ENCODE measurements around the gene C12orf57. TPM values are rescaled to one million over a fixed set of nuclear protein-coding genes. Genes with fewer than 3 reads are reported as not detected.
A peak's percentile ranks its signal among the peaks of the same experiment; 100 is the strongest.

C12orf57 gene
- total and polyA plus RNA-seq, 2 of the 13 experiments (the other 11 are each of a cell fraction or from before 2014, with no cell fraction given): 84.0 to 287 TPM

- TF ChIP-seq, protein P1, sequence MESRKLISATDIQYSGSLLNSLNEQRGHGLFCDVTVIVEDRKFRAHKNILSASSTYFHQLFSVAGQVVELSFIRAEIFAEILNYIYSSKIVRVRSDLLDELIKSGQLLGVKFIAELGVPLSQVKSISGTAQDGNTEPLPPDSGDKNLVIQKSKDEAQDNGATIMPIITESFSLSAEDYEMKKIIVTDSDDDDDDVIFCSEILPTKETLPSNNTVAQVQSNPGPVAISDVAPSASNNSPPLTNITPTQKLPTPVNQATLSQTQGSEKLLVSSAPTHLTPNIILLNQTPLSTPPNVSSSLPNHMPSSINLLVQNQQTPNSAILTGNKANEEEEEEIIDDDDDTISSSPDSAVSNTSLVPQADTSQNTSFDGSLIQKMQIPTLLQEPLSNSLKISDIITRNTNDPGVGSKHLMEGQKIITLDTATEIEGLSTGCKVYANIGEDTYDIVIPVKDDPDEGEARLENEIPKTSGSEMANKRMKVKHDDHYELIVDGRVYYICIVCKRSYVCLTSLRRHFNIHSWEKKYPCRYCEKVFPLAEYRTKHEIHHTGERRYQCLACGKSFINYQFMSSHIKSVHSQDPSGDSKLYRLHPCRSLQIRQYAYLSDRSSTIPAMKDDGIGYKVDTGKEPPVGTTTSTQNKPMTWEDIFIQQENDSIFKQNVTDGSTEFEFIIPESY (CRISPR knock-in tag; IDR thresholded peaks at IDR 0.05): no peak
- TF ChIP-seq XRCC5 (optimal IDR thresholded peaks at IDR 0.05; ENCODE audit: low read length): peak; percentile 14
- TF ChIP-seq YEATS4 (CRISPR knock-in tag; IDR thresholded peaks at IDR 0.05; ENCODE audit: borderline replicate concordance): 0 out of 2 replicates have a peak, but pooled peaks have one; percentile 48
- TF ChIP-seq SOX5 (CRISPR knock-in tag; IDR thresholded peaks at IDR 0.05; ENCODE audit: borderline replicate concordance): no peak
- TF ChIP-seq ZC3H13 (CRISPR knock-in tag; IDR thresholded peaks at IDR 0.05): 0 out of 2 replicates have a peak, but pooled peaks have one; percentile 14
- TF ChIP-seq, protein P2, sequence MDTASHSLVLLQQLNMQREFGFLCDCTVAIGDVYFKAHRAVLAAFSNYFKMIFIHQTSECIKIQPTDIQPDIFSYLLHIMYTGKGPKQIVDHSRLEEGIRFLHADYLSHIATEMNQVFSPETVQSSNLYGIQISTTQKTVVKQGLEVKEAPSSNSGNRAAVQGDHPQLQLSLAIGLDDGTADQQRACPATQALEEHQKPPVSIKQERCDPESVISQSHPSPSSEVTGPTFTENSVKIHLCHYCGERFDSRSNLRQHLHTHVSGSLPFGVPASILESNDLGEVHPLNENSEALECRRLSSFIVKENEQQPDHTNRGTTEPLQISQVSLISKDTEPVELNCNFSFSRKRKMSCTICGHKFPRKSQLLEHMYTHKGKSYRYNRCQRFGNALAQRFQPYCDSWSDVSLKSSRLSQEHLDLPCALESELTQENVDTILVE (CRISPR knock-in tag; IDR thresholded peaks at IDR 0.05): peak; percentile 19; the same call in 1 of the 2 replicates
- TF ChIP-seq, protein P3, sequence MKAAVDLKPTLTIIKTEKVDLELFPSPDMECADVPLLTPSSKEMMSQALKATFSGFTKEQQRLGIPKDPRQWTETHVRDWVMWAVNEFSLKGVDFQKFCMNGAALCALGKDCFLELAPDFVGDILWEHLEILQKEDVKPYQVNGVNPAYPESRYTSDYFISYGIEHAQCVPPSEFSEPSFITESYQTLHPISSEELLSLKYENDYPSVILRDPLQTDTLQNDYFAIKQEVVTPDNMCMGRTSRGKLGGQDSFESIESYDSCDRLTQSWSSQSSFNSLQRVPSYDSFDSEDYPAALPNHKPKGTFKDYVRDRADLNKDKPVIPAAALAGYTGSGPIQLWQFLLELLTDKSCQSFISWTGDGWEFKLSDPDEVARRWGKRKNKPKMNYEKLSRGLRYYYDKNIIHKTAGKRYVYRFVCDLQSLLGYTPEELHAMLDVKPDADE (CRISPR knock-in tag; IDR thresholded peaks at IDR 0.05): peak; percentile 54; the same call in 1 of the 2 replicates
- peak; percentile 62 for TF ChIP-seq ASH2L (IDR thresholded peaks at IDR 0.05; ENCODE audit: insufficient read length, low read depth, low read length)
- TF ChIP-seq REST (IDR thresholded peaks at IDR 0.05; ENCODE audit: borderline replicate concordance in 1 of 2, low read depth in 1 of 2, low read length in 2 of 2): no peak
- TF ChIP-seq ZSCAN25 (CRISPR knock-in tag; IDR thresholded peaks at IDR 0.05): peak; percentile 92
- TF ChIP-seq ZNF629 (CRISPR knock-in tag; conservative IDR thresholded peaks at IDR 0.05): no peak
- TF ChIP-seq ZFX (CRISPR knock-in tag; IDR thresholded peaks at IDR 0.05; ENCODE audit: low read depth): peak; percentile 61; the same call in 1 of the 2 replicates
- TF ChIP-seq ISL2 (CRISPR knock-in tag; IDR thresholded peaks at IDR 0.05): peak; percentile 33; the same call in 1 of the 2 replicates
- TF ChIP-seq GABPB1 (CRISPR knock-in tag; IDR thresholded peaks at IDR 0.05): peak; percentile 48; the same call in 1 of the 2 replicates
- TF ChIP-seq, protein P4, sequence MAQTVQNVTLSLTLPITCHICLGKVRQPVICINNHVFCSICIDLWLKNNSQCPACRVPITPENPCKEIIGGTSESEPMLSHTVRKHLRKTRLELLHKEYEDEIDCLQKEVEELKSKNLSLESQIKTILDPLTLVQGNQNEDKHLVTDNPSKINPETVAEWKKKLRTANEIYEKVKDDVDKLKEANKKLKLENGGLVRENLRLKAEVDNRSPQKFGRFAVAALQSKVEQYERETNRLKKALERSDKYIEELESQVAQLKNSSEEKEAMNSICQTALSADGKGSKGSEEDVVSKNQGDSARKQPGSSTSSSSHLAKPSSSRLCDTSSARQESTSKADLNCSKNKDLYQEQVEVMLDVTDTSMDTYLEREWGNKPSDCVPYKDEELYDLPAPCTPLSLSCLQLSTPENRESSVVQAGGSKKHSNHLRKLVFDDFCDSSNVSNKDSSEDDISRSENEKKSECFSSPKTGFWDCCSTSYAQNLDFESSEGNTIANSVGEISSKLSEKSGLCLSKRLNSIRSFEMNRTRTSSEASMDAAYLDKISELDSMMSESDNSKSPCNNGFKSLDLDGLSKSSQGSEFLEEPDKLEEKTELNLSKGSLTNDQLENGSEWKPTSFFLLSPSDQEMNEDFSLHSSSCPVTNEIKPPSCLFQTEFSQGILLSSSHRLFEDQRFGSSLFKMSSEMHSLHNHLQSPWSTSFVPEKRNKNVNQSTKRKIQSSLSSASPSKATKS (CRISPR knock-in tag; IDR thresholded peaks at IDR 0.05): no peak
- 0 out of 2 replicates have a peak, but pooled peaks have one; percentile 32 for TF ChIP-seq ZNF749 (CRISPR knock-in tag; IDR thresholded peaks at IDR 0.05; ENCODE audit: borderline replicate concordance)
- no peak for TF ChIP-seq CBX5 (CRISPR knock-in tag; IDR thresholded peaks at IDR 0.05; ENCODE audit: borderline replicate concordance)
Observed at GRCh38 chr12:6914246-6914946, 29.4 kb upstream of the C12orf57 start, which contains the start of gene ENO2 (continued).
